Measurements from ENCODE around the gene NCOA7. TPM values are rescaled to one million over a fixed set of nuclear protein-coding genes. Genes with fewer than 3 reads are reported as not detected.

NCOA7 gene
- total and polyA plus RNA-seq, 10 of the 15 experiments (the other 5 are each of a cell fraction or from before 2014, with no cell fraction given) = 18.9 to 50.3 (median 34.2) TPM

GRCh38 chr6:125753937-125754259 is 36.9 kb upstream of the NCOA7 start (continued):
- no peak for TF ChIP-seq CUX1 (IDR thresholded peaks at IDR 0.05; ENCODE audit: insufficient replicate concordance, low read depth, low read length)
- no peak for TF ChIP-seq FOXK2 (IDR thresholded peaks at IDR 0.05)
- no peak for TF ChIP-seq ZNF207 (IDR thresholded peaks at IDR 0.05; ENCODE audit: borderline replicate concordance)
- no peak for TF ChIP-seq ATF7 (IDR thresholded peaks at IDR 0.05; ENCODE audit: low read depth)
- TF ChIP-seq BCL3 (IDR thresholded peaks at IDR 0.05; ENCODE audit: borderline replicate concordance, insufficient read depth, low read depth, low read length, poor library complexity, severe bottlenecking) = no peak
- TF ChIP-seq NBN (IDR thresholded peaks at IDR 0.05) = no peak

All from GM12878 (cell line).